Gastroesophageal sphincter (tissue), 3 donors: ENCODE results near the gene MYO9A.

Experiments
- EP300 ChIP-seq: sonication (generic); formaldehyde crosslinking; IDR thresholded peaks from one replicate; pipeline ENCODE4 v1.6.1; 2017; ENCODE audit warnings: antibody characterized with exemption, mild to moderate bottlenecking
- POLR2A ChIP-seq, 2 donors: fragments of 450-650 bp; IDR thresholded peaks; one replicate each; pipeline ENCODE4 v1.6.1; 2017; ENCODE audit warnings: antibody characterized with exemption in 2 of 2, mild to moderate bottlenecking in 2 of 2, moderate library complexity in 1 of 2
- POLR2AphosphoS5 ChIP-seq: sonication (generic); formaldehyde crosslinking; IDR thresholded peaks from one replicate; pipeline ENCODE4 v1.6.1; 2017; ENCODE audit warnings: antibody characterized with exemption
- TF ChIP-seq, protein P1 (sequence below), 4 experiments: fragments of 200-600 bp in 2 of 4; fragments of 450-650 bp in 2 of 4; sonication (generic) in 1 of 4; IDR thresholded peaks; one replicate each; pipeline ENCODE4 v1.5.1; 2017 to 2019; ENCODE audit warnings: antibody characterized with exemption in 4 of 4, mild to moderate bottlenecking in 2 of 4, moderate library complexity in 2 of 4

DNA sequence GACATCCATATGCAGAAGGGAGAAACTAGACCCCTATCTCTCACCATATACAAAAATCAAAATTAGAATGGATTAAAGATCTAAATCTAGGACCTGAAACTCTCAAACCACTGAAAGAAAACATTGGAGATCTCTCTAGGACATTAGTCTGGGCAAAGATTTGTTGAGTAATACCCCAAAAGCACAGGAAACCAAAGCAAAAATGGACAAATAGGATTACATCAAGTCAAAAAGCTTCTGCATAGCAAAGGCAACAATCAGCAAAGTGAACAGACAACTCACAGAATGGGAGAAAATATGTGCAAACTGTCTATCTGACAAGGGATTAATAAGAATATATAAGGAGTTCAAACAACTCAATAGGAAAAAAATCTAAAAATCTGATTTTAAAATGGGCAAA, 54.8 kb downstream of the MYO9A start:
- TF ChIP-seq, protein P1, sequence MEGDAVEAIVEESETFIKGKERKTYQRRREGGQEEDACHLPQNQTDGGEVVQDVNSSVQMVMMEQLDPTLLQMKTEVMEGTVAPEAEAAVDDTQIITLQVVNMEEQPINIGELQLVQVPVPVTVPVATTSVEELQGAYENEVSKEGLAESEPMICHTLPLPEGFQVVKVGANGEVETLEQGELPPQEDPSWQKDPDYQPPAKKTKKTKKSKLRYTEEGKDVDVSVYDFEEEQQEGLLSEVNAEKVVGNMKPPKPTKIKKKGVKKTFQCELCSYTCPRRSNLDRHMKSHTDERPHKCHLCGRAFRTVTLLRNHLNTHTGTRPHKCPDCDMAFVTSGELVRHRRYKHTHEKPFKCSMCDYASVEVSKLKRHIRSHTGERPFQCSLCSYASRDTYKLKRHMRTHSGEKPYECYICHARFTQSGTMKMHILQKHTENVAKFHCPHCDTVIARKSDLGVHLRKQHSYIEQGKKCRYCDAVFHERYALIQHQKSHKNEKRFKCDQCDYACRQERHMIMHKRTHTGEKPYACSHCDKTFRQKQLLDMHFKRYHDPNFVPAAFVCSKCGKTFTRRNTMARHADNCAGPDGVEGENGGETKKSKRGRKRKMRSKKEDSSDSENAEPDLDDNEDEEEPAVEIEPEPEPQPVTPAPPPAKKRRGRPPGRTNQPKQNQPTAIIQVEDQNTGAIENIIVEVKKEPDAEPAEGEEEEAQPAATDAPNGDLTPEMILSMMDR (IDR thresholded peaks at IDR 0.05), result no peak
- TF ChIP-seq EP300, result no peak
- TF ChIP-seq POLR2A (IDR thresholded peaks at IDR 0.05), result no peak
- TF ChIP-seq POLR2AphosphoS5, result no peak
